NCI-H2081 (cell line): ENCODE results near the gene FTO.

Source experiments
- DNase-seq, 2 experiments: peaks; one replicate each; lab custom pipeline; 2025; lab: John Stamatoyannopoulos, UW

Gene FTO

GRCh38 chr16:53755026-53755910 lies 51.3 kb downstream of the FTO start:
- DNase-seq = peak; percentile 27 to 73

DNA sequence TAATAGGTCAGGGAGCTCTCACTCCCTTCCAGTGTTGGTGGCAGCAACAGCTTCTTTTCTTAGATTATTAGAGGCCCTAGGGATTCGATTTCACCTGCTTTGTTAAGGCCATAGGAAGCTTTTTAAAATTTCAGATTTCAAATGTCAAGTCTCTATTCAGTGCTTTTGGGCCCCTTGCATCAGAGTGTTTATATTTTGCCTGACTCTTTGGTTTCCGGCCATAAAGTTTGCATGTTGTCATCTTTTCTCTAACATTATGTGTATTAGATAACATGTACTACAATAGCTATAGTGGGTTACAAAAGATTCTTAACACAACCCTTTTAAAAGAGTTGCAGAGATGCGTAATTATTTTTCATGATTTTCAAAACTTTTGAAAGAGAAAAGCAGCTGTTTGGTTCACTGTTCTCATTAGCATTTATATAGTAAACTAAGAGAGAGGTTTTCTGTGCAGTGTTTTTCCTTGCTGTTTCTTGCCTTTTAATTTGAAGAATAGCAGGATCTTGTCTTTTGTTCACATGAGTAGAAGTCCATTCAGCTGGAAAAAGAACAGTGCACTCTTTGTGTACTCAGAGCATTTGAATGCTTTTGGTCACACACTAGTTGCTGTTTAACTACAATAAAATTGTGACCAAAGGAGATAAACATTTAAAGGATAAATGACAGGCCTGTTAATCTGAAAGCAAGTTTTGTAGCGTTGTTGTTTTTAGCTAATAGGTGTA lies 52.5 kb downstream of the FTO start:
- DNase-seq = peak in 1 of 2 experiments; percentile 19

DNA sequence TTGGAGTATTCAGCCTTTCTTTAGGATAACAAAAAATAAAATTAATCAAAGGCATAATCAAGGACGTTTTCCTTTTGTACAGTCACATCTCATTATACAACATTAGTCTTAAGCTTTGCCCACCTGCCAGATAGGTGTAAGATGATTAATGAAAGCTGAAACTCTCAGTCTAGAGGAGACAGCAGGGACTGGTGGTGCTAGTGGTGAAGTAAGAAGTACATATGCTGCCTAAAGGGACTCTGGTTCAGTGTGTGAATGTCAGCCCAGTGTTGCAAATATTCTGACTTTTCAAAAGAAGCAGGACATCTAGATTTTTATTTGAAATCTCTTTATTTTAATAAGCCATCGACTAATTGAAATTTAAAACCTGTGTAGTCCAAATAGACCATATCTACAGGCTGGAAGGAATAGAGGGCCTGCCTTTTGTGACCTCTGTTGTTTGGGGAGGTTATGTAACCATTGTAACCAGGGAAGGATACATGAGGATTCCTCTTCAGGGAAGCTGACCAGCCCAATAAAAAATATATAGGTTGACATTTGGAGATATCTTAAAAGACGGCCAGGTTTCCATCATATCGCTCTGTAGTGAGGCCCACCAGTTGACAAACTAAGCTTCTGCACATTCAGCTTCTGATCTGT lies 54.1 kb downstream of the FTO start:
- no peak for DNase-seq

- DNase-seq = no peak
Measured at GRCh38 chr16:53761962-53762703, 58.2 kb downstream of the FTO start.

- DNase-seq = no peak
Measured at GRCh38 chr16:53766304-53767016, 62.5 kb downstream of the FTO start.

- no peak for DNase-seq
Measured at GRCh38 chr16:53768167-53768566, 64.2 kb downstream of the FTO start.

DNA sequence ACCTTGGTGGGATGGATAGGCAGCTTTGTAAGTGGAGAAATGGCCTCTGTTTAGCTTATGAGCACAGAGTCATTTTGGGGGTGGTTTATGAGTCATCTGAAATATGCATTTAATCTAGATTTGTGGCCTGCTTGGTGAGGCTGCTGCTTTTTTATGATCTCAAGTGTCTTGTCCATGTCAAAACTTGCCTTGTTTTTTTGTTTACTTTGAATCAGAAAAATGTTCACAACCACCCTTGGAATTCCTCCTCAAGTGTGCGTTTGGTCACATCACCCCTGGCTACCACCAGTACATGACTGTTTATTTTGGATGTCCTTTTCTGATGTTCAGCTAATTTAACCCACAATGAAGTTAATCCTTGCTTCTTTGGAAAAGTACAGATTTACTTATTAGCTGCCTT lies 64.6 kb downstream of the FTO start:
- no peak for DNase-seq

- DNase-seq = no peak
Measured at GRCh38 chr16:53769185-53769584, 65.2 kb downstream of the FTO start.

GRCh38 chr16:53769787-53770186 lies 65.8 kb downstream of the FTO start:
- no peak for DNase-seq

DNA sequence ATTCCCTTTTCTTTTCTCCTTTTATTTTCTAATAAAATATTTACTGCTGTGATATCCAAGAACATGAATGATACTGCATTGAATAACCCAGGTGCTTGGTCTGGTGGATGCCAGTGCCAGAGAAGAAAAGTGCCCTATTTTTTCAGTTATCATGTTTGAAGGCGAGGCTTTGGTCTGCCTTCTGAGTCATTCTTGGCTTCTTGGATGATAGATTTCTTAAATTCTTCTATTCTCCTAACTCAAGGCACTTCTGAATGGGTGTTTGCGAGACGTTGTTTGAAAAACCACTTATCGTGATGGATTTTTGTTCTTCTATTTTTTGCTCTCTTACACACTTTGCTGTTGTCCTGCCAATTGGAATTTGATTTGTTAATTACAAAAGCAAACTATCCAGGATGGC lies 66.7 kb downstream of the FTO start:
- DNase-seq = no peak

GRCh38 chr16:53771655-53772497 lies 67.9 kb downstream of the FTO start:
- DNase-seq = no peak

GRCh38 chr16:53773150-53773846 lies 69.3 kb downstream of the FTO start:
- peak; percentile 26 to 63 for DNase-seq

DNA sequence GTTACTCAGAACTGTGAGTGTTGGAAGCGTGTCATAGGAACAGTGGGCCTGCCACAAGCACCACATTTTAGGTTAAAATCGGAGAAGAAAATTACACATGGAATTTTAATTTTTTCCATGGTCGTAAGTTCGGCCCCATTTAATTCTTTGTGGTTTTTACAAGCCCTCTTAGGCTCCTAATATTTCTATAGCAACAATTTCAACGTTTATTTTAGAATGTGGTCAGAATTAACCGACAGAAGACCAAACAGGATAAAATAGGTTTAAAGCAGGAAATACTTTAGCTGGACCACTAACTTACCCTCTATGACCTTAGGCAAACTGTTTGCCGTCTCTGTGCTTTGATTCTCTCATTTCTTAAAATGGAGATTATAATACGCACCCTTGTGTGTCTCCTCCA lies 69.9 kb downstream of the FTO start:
- DNase-seq = no peak

- no peak for DNase-seq
Measured at GRCh38 chr16:53775106-53775820, 71.3 kb downstream of the FTO start.

- DNase-seq = peak in 1 of 2 experiments; percentile 2
Measured at GRCh38 chr16:53775821-53776431, 72.0 kb downstream of the FTO start.

DNA sequence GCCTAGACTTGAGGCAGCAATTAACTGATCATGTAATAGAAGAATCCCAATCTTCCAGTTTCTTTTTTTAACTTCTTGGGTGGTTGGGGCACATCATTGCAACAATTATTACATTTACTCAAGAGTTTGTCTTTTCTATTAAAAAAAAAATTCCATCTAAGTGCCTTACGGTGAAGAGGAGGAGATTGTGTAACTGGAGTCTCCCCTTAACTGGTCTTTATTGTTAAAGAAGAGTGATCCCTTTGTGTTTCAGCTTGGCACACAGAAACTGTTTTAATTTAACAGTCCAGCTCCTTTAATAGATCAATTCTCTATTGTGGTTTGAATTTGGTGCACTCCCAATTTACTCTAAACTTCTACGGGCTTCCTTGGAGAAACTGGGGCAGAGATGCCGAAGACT lies 75.2 kb downstream of the FTO start:
- no peak for DNase-seq

- no peak for DNase-seq
Measured at GRCh38 chr16:53780051-53780450, 76.1 kb downstream of the FTO start.

DNA sequence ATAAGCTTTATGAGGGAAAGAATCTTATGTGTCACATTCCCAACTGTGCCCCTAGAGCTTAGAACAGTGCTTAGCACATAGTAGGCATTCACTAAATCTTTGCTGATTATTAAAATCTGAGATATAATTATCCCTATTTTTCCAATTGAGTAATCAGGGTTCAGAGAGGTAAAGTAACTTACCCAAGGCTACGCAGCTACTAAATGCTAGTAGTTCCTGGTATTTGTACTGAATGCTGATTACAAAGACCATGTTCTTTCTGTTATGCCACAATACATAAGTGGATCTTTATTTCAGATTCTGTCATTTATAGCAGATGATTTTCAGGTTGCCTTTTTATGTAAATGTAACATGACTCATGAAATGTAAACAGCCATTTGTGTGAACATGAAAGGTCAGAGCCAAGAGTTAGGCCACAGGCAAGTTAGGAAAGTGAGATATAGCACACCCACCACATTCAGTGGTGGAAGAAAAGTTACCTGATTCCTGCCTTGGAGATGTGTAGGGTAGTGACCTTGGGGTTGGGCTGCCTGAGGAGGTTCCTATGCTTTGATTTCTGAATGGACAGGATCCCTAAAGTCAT lies 77.2 kb downstream of the FTO start:
- DNase-seq = no peak
